Activated naive CD4-positive, alpha-beta T cell treated with Interleukin-2 at 50 U/mL for 16 hours (primary cell): ENCODE results near the gene TMEM117.
"Not testable (repeated sequence)": the region's sequence is repeated elsewhere in the genome, so short reads cannot be mapped to it uniquely, and the experiment has no call there.

Experiments
- DNase-seq: peaks from one replicate; pipeline ENCODE4 v3.0.0-alpha.2; 2020

TMEM117 gene

GRCh38 chr12:43841253-43841652 is 5.4 kb downstream of the TMEM117 start:
- DNase-seq: no peak

DNA sequence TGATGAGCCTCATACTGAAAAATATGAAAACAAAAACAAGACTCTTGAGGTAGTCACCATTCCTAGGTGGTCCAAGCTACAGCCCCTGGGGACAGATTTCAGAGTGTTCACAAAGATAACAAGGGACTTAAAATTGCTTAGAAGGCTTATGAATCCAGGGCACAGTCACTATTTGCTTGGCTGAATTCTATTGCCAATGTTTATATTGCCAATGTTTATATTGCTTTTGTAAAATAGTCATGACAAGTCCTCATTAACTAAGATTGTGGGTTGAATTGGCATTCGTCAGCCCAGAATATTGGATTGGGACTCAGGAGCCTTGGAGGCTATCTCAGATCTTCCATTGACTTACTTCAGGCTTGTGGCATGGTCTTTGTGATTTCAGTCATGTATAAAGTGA is 6.4 kb downstream of the TMEM117 start:
- no peak for DNase-seq

GRCh38 chr12:43847425-43848225 is 11.7 kb downstream of the TMEM117 start:
- not testable (repeated sequence) for DNase-seq

DNA sequence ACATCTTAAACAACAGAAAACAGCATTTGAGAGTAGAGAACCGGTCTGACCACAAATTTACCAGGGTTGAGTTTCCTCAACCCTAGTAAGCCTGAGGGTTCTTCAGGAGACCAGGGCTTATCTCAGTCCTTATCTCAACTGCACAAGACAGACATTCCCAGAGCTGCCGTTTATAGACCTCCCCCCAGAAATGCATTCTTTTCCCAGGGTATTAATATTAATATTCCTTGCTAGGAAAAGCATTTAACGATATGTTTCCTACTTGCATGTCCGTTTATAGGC is 12.3 kb downstream of the TMEM117 start:
- no peak for DNase-seq

- DNase-seq: no peak
Observed at GRCh38 chr12:43848786-43849185, 12.9 kb downstream of the TMEM117 start.

GRCh38 chr12:43852744-43853143 is 16.9 kb downstream of the TMEM117 start:
- no peak for DNase-seq

- no peak for DNase-seq
Observed at GRCh38 chr12:43856972-43857371, 21.1 kb downstream of the TMEM117 start.

GRCh38 chr12:43858096-43858495 is 22.2 kb downstream of the TMEM117 start:
- DNase-seq: no peak

- DNase-seq: no peak
Observed at GRCh38 chr12:43858991-43859390, 23.1 kb downstream of the TMEM117 start.

DNA sequence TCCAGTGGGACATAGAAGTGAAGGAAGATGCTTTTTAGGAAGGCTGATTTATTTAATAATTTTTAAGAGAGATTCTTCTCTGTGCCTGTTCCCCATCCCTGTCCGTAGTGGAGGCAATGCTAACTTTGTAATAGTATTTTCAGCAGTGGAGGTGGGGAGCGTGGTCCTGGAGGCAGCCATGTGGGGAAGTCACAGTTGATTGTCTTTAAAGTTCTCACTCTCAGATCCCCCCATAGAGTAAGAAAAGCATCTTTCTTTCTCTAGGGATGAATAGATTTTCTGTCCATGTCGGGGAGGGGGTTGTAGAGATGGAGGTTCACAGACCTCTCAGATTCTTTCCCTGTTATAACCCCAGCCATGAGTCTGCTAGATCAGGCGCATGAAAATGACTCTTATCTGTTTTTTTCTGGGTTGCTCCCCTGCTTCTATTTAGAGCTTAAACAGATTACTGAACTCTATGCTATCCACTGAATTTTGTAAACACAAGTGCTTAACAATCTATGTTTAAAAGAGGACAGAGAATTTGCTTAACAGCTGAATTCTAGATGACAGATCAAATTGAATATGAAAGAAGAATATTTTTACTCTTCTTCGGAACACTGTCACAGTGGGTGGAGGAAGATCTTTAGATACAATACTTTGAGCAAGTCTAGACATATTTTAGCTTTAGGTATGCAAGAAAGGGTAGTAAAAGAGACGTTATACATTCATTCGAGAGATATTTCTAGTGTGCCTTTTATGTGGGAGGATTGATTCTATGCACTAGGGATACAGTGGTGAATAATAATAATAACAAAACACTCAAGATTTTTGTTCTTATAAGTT is 25.3 kb downstream of the TMEM117 start:
- no peak for DNase-seq

DNA sequence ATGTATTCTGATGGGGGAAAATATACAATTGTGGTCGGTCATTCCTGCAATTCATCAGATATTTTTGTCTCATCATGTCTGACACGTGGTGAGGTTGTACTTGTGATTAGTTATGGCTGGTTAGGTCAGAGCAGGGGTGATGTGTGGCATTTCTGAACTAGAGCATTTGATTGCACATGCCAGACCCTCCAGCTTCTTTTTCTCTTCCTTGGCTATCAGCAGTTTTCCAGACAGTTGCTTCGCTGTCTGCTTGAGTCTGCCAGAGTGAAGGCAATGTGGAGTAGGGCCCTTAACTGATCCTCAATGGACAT is 25.9 kb downstream of the TMEM117 start:
- no peak for DNase-seq

DNA sequence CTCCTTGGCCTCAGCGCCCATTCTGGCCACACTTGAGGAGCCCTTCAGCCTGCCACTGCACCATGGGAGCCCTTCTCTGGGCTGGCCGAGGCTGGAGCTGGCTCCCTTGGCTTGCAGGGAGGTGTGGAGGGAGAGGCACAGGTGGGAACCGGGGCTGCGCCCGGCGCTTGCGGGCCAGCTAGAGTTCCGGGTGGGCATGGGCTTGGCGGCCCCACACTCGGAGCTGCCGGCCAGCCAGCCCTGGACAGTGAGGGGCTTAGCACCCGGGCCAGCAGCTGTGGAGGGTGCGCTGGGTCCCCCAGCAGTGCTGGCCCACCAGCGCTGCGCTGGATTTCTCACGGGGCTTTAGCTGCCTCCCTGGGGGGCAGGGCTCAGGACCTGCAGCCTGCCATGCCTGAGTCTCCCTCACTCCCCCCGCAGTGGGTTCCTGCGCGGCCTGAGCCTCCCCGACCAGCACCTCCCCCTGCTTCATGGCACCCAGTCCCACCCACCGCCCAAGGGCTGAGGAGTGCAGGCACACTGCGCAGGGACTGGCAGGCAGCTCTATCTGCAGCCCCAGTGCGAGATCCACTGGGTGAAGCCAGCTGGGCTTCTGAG is 28.0 kb downstream of the TMEM117 start:
- no peak for DNase-seq

DNA sequence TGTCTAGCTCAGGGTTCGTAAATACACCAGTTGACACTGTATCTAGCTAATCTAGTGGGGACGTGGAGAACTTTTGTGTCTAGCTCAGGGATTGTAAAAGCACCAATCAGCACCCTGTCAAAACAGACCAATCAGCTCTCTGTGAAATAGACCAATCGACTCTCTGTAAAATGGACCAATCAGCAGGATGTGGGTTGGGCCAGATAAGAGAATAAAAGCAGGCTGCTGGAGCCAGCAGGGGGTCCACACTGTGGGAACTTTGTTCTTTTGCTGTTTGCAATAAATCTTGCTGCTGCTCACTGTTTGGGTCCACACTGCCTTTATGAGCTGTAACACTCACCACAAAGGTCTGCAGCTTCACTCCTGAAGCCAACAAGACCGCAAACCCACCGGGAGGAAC is 28.7 kb downstream of the TMEM117 start:
- not testable (repeated sequence) for DNase-seq

DNA sequence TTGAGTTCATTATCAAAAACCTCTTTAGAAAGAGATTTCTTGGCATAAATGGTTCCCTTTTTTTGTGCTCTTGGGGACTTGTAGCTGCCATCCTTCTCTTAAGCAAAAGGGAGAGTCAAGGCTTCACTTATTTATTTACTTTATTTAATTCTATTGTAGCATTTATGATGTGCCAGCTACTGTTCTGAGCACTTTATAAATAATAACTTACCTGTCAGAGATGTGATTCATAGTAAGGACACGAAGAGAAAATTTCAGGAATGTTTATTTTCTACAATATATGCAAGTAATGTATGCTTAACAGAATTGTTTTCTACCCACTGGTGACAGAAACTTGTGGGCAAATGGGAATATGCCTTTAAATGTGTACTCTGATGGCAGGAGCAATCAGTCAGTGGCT is 33.3 kb downstream of the TMEM117 start:
- DNase-seq: no peak

DNA sequence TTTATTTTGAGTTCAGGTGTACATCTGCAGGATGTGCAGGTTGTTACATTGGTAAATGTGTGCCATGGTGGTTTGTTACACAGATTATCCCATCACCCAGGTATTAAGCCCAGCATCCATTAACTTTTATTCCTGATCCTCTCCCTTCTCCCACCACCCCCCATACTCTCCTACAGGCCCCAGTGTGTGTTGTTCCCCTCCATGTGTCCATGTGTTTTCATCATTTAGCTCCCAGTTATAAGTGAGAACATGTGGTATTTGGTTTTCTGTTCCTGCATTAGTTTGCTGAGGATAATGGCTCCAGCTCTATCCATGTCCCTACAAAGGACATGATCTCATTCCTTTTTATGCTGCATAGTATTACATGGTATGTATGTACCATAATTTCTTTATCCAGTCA is 33.9 kb downstream of the TMEM117 start:
- not testable (repeated sequence) for DNase-seq

- not testable (repeated sequence) for DNase-seq
Observed at GRCh38 chr12:43871258-43871657, 35.4 kb downstream of the TMEM117 start.

DNA sequence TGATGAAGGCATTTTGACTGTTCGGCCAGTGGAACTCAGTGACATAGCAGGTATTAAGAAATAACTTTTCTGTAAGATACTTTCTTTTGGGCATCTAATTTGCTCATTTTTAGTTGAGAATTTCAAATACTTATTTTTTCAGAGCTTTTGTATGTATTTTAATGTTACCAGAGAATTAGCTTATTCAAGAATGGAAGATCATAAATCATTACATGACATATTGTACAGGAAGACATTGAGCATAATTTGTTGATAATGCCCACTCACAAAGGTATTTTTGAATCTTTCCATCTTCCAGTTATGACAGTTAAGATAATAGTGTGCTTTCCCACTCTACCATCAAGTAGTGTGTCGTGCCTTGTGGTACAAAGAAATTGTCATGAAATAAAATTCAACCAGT is 36.5 kb downstream of the TMEM117 start:
- no peak for DNase-seq

- DNase-seq: no peak
Observed at GRCh38 chr12:43878050-43878449, 42.2 kb downstream of the TMEM117 start.

- no peak for DNase-seq
Observed at GRCh38 chr12:43880547-43880946, 44.7 kb downstream of the TMEM117 start.

- DNase-seq: peak; percentile 7
Observed at GRCh38 chr12:43882578-43883178, 46.8 kb downstream of the TMEM117 start.

DNA sequence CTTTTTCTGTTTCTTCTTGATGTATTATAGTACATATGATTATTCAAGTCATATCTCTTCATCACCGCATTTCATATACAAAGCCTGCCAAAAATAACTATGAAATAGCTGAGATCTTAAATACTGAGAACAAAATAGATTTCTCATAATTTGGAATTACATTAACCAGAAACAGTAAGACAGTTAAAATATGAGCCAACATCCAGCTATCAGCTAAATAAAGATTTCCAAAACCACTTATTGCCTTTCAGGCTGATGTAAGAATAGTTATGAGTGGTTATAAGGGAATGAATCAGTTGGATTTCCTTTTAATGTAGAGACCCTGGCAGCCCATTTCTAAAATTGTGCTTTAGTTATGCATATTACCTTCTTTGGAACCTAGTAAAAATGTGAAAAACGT is 47.4 kb downstream of the TMEM117 start:
- no peak for DNase-seq

DNA sequence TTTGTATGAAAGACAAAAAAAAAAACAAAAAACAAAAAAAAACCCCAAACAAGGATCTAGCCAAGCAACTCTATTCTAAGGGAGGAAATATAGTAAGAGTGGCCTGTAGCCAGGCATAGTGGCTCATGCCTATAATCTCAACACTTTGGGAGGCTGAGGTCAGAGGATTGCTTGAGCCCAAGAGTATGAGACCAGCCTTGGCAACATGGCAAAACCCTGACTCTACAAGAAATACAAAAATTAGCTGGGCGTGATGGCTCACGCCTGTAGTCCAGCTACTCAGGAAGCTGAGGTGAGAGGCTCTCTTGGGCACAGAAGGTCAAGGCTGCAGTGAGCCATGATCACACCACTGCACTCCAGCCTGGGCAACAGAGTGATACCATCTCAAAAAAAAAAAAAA is 47.9 kb downstream of the TMEM117 start:
- no peak for DNase-seq

DNA sequence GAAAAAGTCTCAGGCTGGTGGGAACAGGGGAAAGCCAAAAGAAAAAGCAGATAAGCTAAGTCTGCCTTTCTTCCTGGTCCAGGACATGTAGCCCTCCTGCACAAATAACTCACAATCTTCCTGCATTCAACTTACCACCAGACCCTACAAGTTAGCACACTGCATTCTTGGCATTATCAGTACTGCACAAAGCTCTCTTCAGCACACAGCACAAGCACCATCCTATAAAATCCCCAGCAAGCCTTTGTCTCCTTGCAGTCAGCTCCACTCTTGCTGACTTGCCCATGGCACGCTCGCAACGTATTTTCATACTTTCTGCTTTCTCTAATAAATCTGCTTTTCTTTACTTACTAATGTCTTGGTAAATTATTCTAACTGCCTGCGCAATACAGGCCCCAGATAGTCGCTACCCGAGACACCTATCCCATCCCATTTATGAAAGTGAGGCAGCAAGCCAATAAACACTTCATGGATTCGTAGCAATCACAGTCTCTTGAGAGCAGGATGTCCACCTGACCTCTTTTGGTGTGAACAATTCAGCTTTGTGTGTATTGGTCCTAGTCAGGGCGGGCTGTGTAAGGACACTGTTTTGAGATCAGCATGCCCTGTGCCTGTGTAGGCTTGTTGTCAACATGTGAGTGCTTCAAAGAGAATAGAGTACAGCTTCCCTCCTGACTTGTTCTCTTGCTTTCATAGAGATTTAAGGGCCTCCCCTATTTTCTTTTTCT is 49.0 kb downstream of the TMEM117 start:
- DNase-seq: no peak
